Measurements from ENCODE around the gene HLF. TPM values are rescaled to one million over a fixed set of nuclear protein-coding genes. Genes with fewer than 3 reads are reported as not detected.

Gene HLF
- polyA plus RNA-seq, 1 donor from 2014 or later: not detected

Other genes starting within 250 kb of the HLF start
- 10.5 TPM for gene MMD, start 156.9 kb downstream of the HLF start, polyA plus RNA-seq
- gene SMIM36, start 246.5 kb downstream of the HLF start, polyA plus RNA-seq: not detected

Data from IgD-negative memory B cell (primary cell).